Spleen (tissue), 7 donors: ENCODE data around the gene SPON1.

Source experiments
- POLR2A ChIP-seq, 3 donors: fragments of 450-650 bp; IDR thresholded peaks; one replicate each; pipeline ENCODE4 v1.5.1; 2017; ENCODE audit warnings: antibody characterized with exemption in 3 of 3, mild to moderate bottlenecking in 1 of 3
- POLR2AphosphoS5 ChIP-seq, 3 donors: sonication (generic); formaldehyde crosslinking; IDR thresholded peaks; one replicate each; pipeline ENCODE4 v1.5.1; 2017; ENCODE audit warnings: antibody characterized with exemption in 3 of 3
- TF ChIP-seq, protein P1 (sequence below), 11 experiments: fragments of 200-600 bp in 7 of 11; fragments of 450-650 bp in 4 of 11; sonication (generic) in 4 of 11; IDR thresholded peaks in 8 of 11; conservative IDR thresholded peaks in 3 of 11; 1 replicate in 7 of 11; 2 replicates in 4 of 11; pipeline versions ENCODE4 v1.4.0 to v1.8.0; 2016 to 2021; ENCODE audit warnings: antibody characterized with exemption in 11 of 11, inconsistent platforms in 4 of 11, mild to moderate bottlenecking in 1 of 11
- donor health status: DM: no; HTN: no; CAD: no; lungs with moderate emphysema.
- donor health status: DM: no; HTN: no; CAD: no.
- donor health status: DM: no; HTN: no; CAD: no.

DNA sequence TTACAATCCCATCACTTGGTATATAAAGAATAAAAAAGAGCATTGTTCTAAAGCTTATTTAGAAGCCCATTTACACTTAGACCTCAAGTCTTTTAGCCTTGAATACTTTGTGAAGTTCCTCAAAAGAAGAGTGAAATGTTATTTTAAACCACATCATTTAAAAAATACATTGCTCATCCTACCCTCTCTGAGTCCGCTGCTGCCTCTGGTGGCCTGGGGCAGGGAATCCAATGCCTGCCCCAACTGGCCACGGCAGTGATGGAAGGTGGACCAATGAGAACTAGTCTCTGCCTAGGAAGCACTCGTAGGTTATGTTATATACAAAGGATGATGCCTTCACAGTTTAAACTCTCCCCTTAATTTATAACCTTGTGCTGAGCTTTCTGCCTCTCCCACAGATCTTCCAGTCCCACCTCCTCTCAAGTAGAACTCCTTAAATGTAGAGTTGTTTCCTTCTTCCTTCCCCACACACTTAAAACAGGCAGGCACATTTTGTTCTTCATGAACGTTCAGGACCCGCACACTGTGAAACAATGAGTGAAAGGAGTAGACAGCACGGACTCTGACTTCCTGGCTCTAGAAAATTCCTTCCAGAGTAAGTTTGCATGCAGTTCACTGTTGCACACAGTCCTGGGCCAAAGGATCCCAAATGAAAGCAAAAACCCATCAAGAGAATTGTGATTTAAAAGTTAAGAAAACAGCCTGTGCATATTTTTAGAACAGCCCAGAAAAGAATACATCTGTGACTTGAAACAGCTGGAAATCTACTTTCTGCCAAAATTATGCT, 228.7 kb downstream of the SPON1 start:
- TF ChIP-seq, protein P1, sequence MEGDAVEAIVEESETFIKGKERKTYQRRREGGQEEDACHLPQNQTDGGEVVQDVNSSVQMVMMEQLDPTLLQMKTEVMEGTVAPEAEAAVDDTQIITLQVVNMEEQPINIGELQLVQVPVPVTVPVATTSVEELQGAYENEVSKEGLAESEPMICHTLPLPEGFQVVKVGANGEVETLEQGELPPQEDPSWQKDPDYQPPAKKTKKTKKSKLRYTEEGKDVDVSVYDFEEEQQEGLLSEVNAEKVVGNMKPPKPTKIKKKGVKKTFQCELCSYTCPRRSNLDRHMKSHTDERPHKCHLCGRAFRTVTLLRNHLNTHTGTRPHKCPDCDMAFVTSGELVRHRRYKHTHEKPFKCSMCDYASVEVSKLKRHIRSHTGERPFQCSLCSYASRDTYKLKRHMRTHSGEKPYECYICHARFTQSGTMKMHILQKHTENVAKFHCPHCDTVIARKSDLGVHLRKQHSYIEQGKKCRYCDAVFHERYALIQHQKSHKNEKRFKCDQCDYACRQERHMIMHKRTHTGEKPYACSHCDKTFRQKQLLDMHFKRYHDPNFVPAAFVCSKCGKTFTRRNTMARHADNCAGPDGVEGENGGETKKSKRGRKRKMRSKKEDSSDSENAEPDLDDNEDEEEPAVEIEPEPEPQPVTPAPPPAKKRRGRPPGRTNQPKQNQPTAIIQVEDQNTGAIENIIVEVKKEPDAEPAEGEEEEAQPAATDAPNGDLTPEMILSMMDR (IDR thresholded peaks at IDR 0.05 in 8 of 11, conservative IDR thresholded peaks at IDR 0.05 in 3 of 11), result peak in 1 of 11 experiments; percentile 9
- TF ChIP-seq POLR2A (IDR thresholded peaks at IDR 0.05) (no peak), POLR2AphosphoS5 (IDR thresholded peaks at IDR 0.05) (peak in 2 of 3 donors; percentile 42 to 57)
